H1 (cell line): ENCODE data around the gene SYNJ2. TPM values are rescaled to one million over a fixed set of nuclear protein-coding genes. Genes with fewer than 3 reads are reported as not detected.

ENCODE experiments used
- CTCF ChIA-PET: fragments of 300-600 bp; sonication (Branson Sonifier 250); formaldehyde crosslinking; loops from one replicate; lab custom pipeline; 2021; ENCODE audit not compliant: partially characterized antibody; lab: Charles Lee
- POLR2A ChIA-PET: fragments of 300-600 bp; sonication (Branson Sonifier 250); formaldehyde crosslinking; loops from one replicate; lab custom pipeline; 2021; ENCODE audit warnings: inconsistent platforms; ENCODE audit not compliant: partially characterized antibody; lab: Charles Lee
- DNase-seq, 2 experiments: peaks; one replicate each; pipeline versions ENCODE4 v3.0.0 to v3.0.0-alpha.2; 2010 to 2022; ENCODE audit warnings: low spot score in 2 of 2, low read depth in 1 of 2, mixed read lengths in 1 of 2
- FAIRE-seq: peaks from 2 replicates; lab custom pipeline; 2011; peaks lifted over from hg19 to GRCh38; lab: Jason Lieb, UNC
- H2AFZ ChIP-seq: 2 replicates; pipeline ENCODE4 v1.8.1; 2012; ENCODE audit warnings: low read length, inconsistent platforms
- H2AK5ac ChIP-seq: 2 replicates; pipeline ENCODE4 v1.6.1; 2013; ENCODE audit warnings: low read depth, low read length
- H2BK120ac ChIP-seq: replicated peaks from 2 replicates; pipeline ENCODE3; 2013; ENCODE audit warnings: low read depth, low read length, inconsistent platforms
- H2BK12ac ChIP-seq: 2 replicates; pipeline ENCODE4 v1.6.1; 2013; ENCODE audit warnings: low read depth, low read length
- H2BK15ac ChIP-seq: 2 replicates; pipeline ENCODE4 v1.6.1; 2013; ENCODE audit warnings: low read length
- H2BK20ac ChIP-seq: 2 replicates; pipeline ENCODE4 v1.6.1; 2013; ENCODE audit warnings: low read length
- H2BK5ac ChIP-seq: 2 replicates; pipeline ENCODE4 v1.6.1; 2013; ENCODE audit warnings: low read depth, low read length
- H3K14ac ChIP-seq: 2 replicates; pipeline ENCODE4 v1.6.1; 2013; ENCODE audit warnings: inconsistent platforms; ENCODE audit not compliant: insufficient read length
- H3K18ac ChIP-seq: 2 replicates; pipeline ENCODE4 v1.6.1; 2013; ENCODE audit warnings: low read length; ENCODE audit errors: extremely low read depth
- H3K23ac ChIP-seq: 2 replicates; pipeline ENCODE4 v1.6.1; 2013; ENCODE audit warnings: inconsistent platforms; ENCODE audit not compliant: insufficient read length
- H3K23me2 ChIP-seq: 2 replicates; pipeline ENCODE4 v1.6.1; 2013; ENCODE audit warnings: low read depth, low read length
- H3K27ac ChIP-seq: 2 replicates; pipeline ENCODE4 v1.6.1; 2011; ENCODE audit warnings: low read depth, low read length, inconsistent platforms
- H3K27me3 ChIP-seq, 4 experiments: replicated peaks in 1 of 4; 1 replicate in 1 of 4; 2 replicates in 3 of 4; pipeline versions ENCODE4 v1.6.1 to v1.8.1; 2011 to 2013; ENCODE audit warnings: low read length in 3 of 4, mild to moderate bottlenecking in 3 of 4, inconsistent platforms in 2 of 4, mixed read lengths in 2 of 4, moderate library complexity in 1 of 4; ENCODE audit not compliant: control insufficient read depth in 3 of 4, insufficient read depth in 3 of 4; ENCODE audit errors: extremely low read depth in 1 of 4
- H3K36me3 ChIP-seq, 4 experiments: 2 replicates each; pipeline versions ENCODE4 v1.6.1 to v1.8.1; 2011 to 2013; ENCODE audit warnings: mild to moderate bottlenecking in 4 of 4, low read length in 3 of 4, moderate library complexity in 2 of 4, control low read depth in 1 of 4, inconsistent platforms in 1 of 4; ENCODE audit not compliant: insufficient read depth in 4 of 4, control insufficient read depth in 2 of 4
- H3K4ac ChIP-seq: replicated peaks from 2 replicates; pipeline ENCODE3; 2013; ENCODE audit warnings: low read length, low read depth, mixed read lengths, inconsistent platforms; ENCODE audit not compliant: insufficient read length
- H3K4me1 ChIP-seq, 4 experiments: replicated peaks in 1 of 4; 1 replicate in 1 of 4; 2 replicates in 3 of 4; pipeline versions ENCODE4 v1.6.1 to v1.8.1; 2011 to 2013; ENCODE audit warnings: low read length in 3 of 4, inconsistent platforms in 2 of 4, mixed read lengths in 1 of 4; ENCODE audit not compliant: insufficient read depth in 4 of 4, control insufficient read depth in 3 of 4
- H3K4me2 ChIP-seq, 2 experiments: 2 replicates each; pipeline versions ENCODE4 v1.6.1 to v1.8.1; 2011 to 2013; ENCODE audit warnings: low read depth in 2 of 2, low read length in 2 of 2, control low read depth in 1 of 2, inconsistent platforms in 1 of 2, mild to moderate bottlenecking in 1 of 2; ENCODE audit not compliant: insufficient read depth in 1 of 2
- H3K4me3 ChIP-seq, 4 experiments: fragments of 200-600, 300-600 bp in 1 of 4; sonication (generic), shearing (Covaris generic), sonication (Bioruptor Twin) in 1 of 4; 2 replicates each; pipeline versions ENCODE4 v1.5.1 to v1.8.1; 2011 to 2016; ENCODE audit warnings: low read length in 4 of 4, low read depth in 3 of 4, control low read depth in 2 of 4, inconsistent platforms in 2 of 4, mild to moderate bottlenecking in 2 of 4, mixed read lengths in 1 of 4, moderate library complexity in 1 of 4; ENCODE audit not compliant: insufficient read depth in 2 of 4; ENCODE audit errors: extremely low read depth in 1 of 4
- H3K56ac ChIP-seq: replicated peaks from 2 replicates; pipeline ENCODE3; 2013; ENCODE audit warnings: low read depth, mild to moderate bottlenecking, mixed read lengths, low read length, inconsistent platforms; ENCODE audit not compliant: insufficient read length
- H3K79me1 ChIP-seq: 2 replicates; pipeline ENCODE4 v1.6.1; 2013; ENCODE audit warnings: low read depth, low read length, control low read depth
- H3K79me2 ChIP-seq, 2 experiments: 2 replicates each; pipeline versions ENCODE4 v1.6.1 to v1.8.1; 2012 to 2013; ENCODE audit warnings: low read length in 2 of 2, mild to moderate bottlenecking in 2 of 2, inconsistent platforms in 1 of 2; ENCODE audit not compliant: insufficient read depth in 2 of 2, control insufficient read depth in 1 of 2
- H3K9ac ChIP-seq, 4 experiments: replicated peaks in 1 of 4; 1 replicate in 1 of 4; 2 replicates in 3 of 4; pipeline versions ENCODE4 v1.6.1 to v1.8.1; 2011 to 2013; ENCODE audit warnings: low read depth in 3 of 4, low read length in 3 of 4, control low read depth in 2 of 4, mild to moderate bottlenecking in 2 of 4, moderate library complexity in 2 of 4, inconsistent platforms in 1 of 4; ENCODE audit errors: extremely low read depth in 1 of 4
- H3K9me3 ChIP-seq, 2 experiments: 2 replicates each; pipeline versions ENCODE4 v1.6.1 to v1.8.1; 2012 to 2013; ENCODE audit warnings: mild to moderate bottlenecking in 2 of 2, moderate library complexity in 2 of 2, control low read depth in 1 of 2, inconsistent platforms in 1 of 2, low read depth in 1 of 2, low read length in 1 of 2, mixed read lengths in 1 of 2; ENCODE audit not compliant: insufficient read depth in 2 of 2
- H4K20me1 ChIP-seq, 2 experiments: replicated peaks in 1 of 2; 2 replicates each; pipeline versions ENCODE3 to v1.8.1; 2011 to 2013; ENCODE audit warnings: inconsistent platforms in 2 of 2, low read length in 2 of 2, mild to moderate bottlenecking in 1 of 2; ENCODE audit not compliant: insufficient read depth in 2 of 2, control insufficient read depth in 1 of 2
- H4K5ac ChIP-seq: 2 replicates; pipeline ENCODE4 v1.6.1; 2013; ENCODE audit warnings: low read length, low read depth, mixed read lengths, inconsistent platforms; ENCODE audit not compliant: insufficient read length
- H4K8ac ChIP-seq: 2 replicates; pipeline ENCODE4 v1.8.0; 2013; ENCODE audit warnings: mild to moderate bottlenecking, moderate library complexity, low read length, inconsistent platforms; ENCODE audit not compliant: insufficient read depth; ENCODE audit errors: extremely low read depth
- H4K91ac ChIP-seq: replicated peaks from 2 replicates; pipeline ENCODE3; 2013; ENCODE audit warnings: low read length, mixed read lengths, inconsistent platforms; ENCODE audit not compliant: insufficient read length
- BACH1 ChIP-seq: IDR thresholded peaks from 2 replicates; pipeline ENCODE4 v1.6.1; 2012; ENCODE audit warnings: low read length, improper control_type of control experiment
- BCL11A ChIP-seq, 2 experiments: IDR thresholded peaks; one replicate each; pipeline ENCODE4 v1.6.1; 2011; ENCODE audit warnings: low read depth in 2 of 2, low read length in 2 of 2, mild to moderate bottlenecking in 2 of 2
- FOSL1 ChIP-seq: IDR thresholded peaks from 2 replicates; pipeline ENCODE4 v1.6.1; 2011; ENCODE audit warnings: mild to moderate bottlenecking, low read depth, low read length, moderate library complexity; ENCODE audit not compliant: insufficient read depth
- JUND ChIP-seq: IDR thresholded peaks from 2 replicates; pipeline ENCODE4 v1.6.1; 2011; ENCODE audit warnings: mild to moderate bottlenecking, improper control_type of control experiment, low read length
- KDM4A ChIP-seq: IDR thresholded peaks from one replicate; pipeline ENCODE4 v1.7.1; 2012; ENCODE audit warnings: low read depth, mild to moderate bottlenecking, moderate library complexity, low read length, inconsistent platforms; ENCODE audit not compliant: severe bottlenecking
- KDM5A ChIP-seq: fragments of 200-600 bp; IDR thresholded peaks from 2 replicates; pipeline ENCODE4 v1.7.1; 2012; ENCODE audit warnings: mild to moderate bottlenecking, low read length, inconsistent platforms, mixed read lengths
- PHF8 ChIP-seq: fragments of 200-600 bp; sonication (generic); conservative IDR thresholded peaks from 2 replicates; pipeline ENCODE4 v1.7.1; 2012; ENCODE audit warnings: low read depth, mild to moderate bottlenecking, inconsistent platforms, low read length, moderate library complexity
- RAD21 ChIP-seq, 2 experiments: IDR thresholded peaks in 1 of 2; conservative IDR thresholded peaks in 1 of 2; 2 replicates each; pipeline ENCODE4 v1.6.1; 2011; ENCODE audit warnings: low read depth in 2 of 2, low read length in 2 of 2, improper control_type of control experiment in 1 of 2, inconsistent platforms in 1 of 2, mild to moderate bottlenecking in 1 of 2, moderate library complexity in 1 of 2
- SAP30 ChIP-seq: fragments of 300-600 bp; sonication (generic); IDR thresholded peaks from 2 replicates; pipeline ENCODE4 v1.7.1; 2012; ENCODE audit warnings: low read length, moderate library complexity, mild to moderate bottlenecking, inconsistent platforms; ENCODE audit not compliant: insufficient read depth, insufficient replicate concordance
- SP4 ChIP-seq: IDR thresholded peaks from 2 replicates; pipeline ENCODE4 v1.6.1; 2012; ENCODE audit warnings: low read length, inconsistent platforms
- TCF12 ChIP-seq: IDR thresholded peaks from 2 replicates; pipeline ENCODE4 v1.6.1; 2011; ENCODE audit warnings: low read depth, mild to moderate bottlenecking, low read length
- WGBS, 2 experiments: shearing (Covaris generic) in 1 of 2; methylation state at CpG; one replicate each; pipeline versions ENCODE4 v1.1.6 to v1.1.7; 2013 to 2015; ENCODE audit warnings: low lambda C conversion rate in 2 of 2, mixed read lengths in 2 of 2, inconsistent platforms in 1 of 2, low coverage in 1 of 2, missing lambda C conversion rate in 1 of 2; ENCODE audit not compliant: insufficient replicate concordance in 2 of 2, insufficient coverage in 1 of 2, insufficient read length in 1 of 2; ENCODE audit errors: extremely low coverage in 1 of 2, missing lambda C conversion rate in 1 of 2; 5-methylcytosine and 5-hydroxymethylcytosine counted together
- polyA plus RNA-seq, 7 experiments: library from polyadenylated mRNA; depleted of rRNA in 3 of 7; stranded (reverse) in 5 of 7; unstranded in 2 of 7; fragments of >200 nt in 5 of 7; fragments of 200-250 nt in 2 of 7; gene quantifications; 1 replicate in 5 of 7; 2 replicates in 1 of 7; 4 replicates in 1 of 7; pipeline versions ENCODE4 v1.2.1 to v1.2.3, GENCODE V29; 2011 to 2013; ENCODE audit warnings: missing spikeins in 2 of 7, mixed read lengths in 2 of 7
- total RNA-seq: library from RNA; stranded (reverse); fragmentation: NEBNext Ultra II Directional; extraction: Animal tissue kit (Norgen Biotek cat#: 25700); gene quantifications from 2 replicates; pipeline ENCODE4 v1.2.1, GENCODE V29; 2021
- TF ChIP-seq, protein P1 (sequence below): IDR thresholded peaks from 2 replicates; pipeline ENCODE4 v1.6.1; 2011; ENCODE audit warnings: low read depth, mild to moderate bottlenecking, low read length; ENCODE audit not compliant: insufficient read depth

Gene SYNJ2
- total and polyA plus RNA-seq, 2 of the 8 experiments (the other 6 are each of a cell fraction or from before 2014, with no cell fraction given), result 3.7 to 13.9 TPM

DNA sequence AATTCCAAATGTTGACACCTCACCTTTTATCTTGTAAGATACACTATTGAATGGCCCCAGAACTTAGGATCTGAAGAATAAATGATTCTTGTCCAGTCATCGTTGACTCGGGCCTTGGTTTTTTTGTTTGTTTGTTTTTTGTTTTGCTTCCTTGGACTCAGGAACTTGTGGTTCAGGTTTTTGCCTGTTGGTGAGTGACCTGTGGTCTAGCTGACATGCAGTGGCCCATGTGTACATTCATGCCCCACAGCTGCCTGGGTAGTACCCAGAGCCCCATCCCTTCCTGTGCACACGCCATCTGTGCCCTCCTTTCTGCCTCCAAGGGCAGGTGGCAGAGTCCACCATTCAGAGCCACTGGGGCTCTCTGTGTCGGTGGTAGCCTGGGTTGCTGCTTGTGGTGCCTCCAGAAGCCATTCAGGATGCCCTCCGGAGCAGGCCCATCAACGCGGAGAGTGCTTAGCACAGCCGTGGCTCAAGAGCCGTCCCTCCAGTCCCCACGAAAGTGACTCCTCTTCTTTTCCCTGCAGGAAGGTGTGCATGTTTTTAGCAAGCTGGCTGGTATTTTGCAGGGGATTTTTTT, 85.9 kb downstream of the SYNJ2 start:
- Histone ChIP-seq H4K8ac (no peak overlapping the region), H2AK5ac (no peak overlapping the region), H3K79me1 (no peaks in the 10 kb centered on the region), H3K36me3 (peaks cover 0 to 2% (median under 1%) of the 10 kb centered on the region in 4 experiments; a peak in 1 of 8 replicates), H2BK12ac (no peak overlapping the region), H4K5ac (no peak overlapping the region), H4K20me1 (peaks cover 0 to 2% of the 10 kb centered on the region in 2 experiments), H3K9me3 (no peaks in the 10 kb centered on the region), H2AFZ (no peak overlapping the region), H3K56ac (no peak overlapping the region), H2BK20ac (no peak overlapping the region), H3K4ac (no peak overlapping the region), H3K79me2 (no peaks in the 10 kb centered on the region), H3K27ac (no peak overlapping the region), H3K4me3 (no peak overlapping the region), H3K18ac (no peak overlapping the region; the same call in 1 of the 2 replicates), H3K23ac (no peak overlapping the region), H2BK15ac (no peak overlapping the region), H2BK5ac (no peak overlapping the region), H3K4me2 (no peak overlapping the region), H3K14ac (no peak overlapping the region), H2BK120ac (no peak overlapping the region), H3K4me1 (peaks cover 0 to 1% (median 0%) of the 10 kb centered on the region in 4 experiments; a peak in 2 of 7 replicates), H4K91ac (no peak overlapping the region), H3K23me2 (no peaks in the 10 kb centered on the region; the same call in 1 of the 2 replicates), H3K9ac (no peak overlapping the region), H3K27me3 (no peaks in the 10 kb centered on the region)
- ChIA-PET POLR2A (interaction anchor here (1.3 kb wide), 1 partner anchor 84 kb away, joined by 3 read pairs; no protein-coding TSS in a partner anchor), CTCF (interaction anchor here (0.6 kb wide), 1 partner anchor 63 kb away, joined by 3 read pairs; no protein-coding TSS in a partner anchor)
- DNase-seq (no peak), FAIRE-seq (no peak)
- WGBS, 2 experiments, result 90% methylated on average over 10 of the region's 10 CpGs; no CpG with 5 or more reads in 1 of the 2 experiments
- TF ChIP-seq TCF12 (no peak), BCL11A (IDR thresholded peaks at IDR 0.05; ENCODE audit: low read depth in 2 of 2, low read length in 2 of 2) (no peak), BACH1 (no peak), KDM4A (no peak), RAD21 (IDR thresholded peaks at IDR 0.05 in 1 of 2, conservative IDR thresholded peaks at IDR 0.05 in 1 of 2; ENCODE audit: low read depth in 2 of 2, low read length in 2 of 2) (no peak), FOSL1 (no peak), JUND (no peak), SAP30 (no peak), SP4 (no peak), KDM5A (no peak), PHF8 (no peak)
- TF ChIP-seq, protein P1, sequence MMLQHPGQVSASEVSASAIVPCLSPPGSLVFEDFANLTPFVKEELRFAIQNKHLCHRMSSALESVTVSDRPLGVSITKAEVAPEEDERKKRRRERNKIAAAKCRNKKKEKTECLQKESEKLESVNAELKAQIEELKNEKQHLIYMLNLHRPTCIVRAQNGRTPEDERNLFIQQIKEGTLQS, result no peak
